SK-MEL-5 (cell line): ENCODE results near the gene PEPD. TPM values are rescaled to one million over a fixed set of nuclear protein-coding genes. Genes with fewer than 3 reads are reported as not detected.

Experiments
- DNase-seq: peaks from one replicate; pipeline ENCODE4 v3.0.0-alpha.2; 2016; ENCODE audit warnings: low read depth, low spot score
- in situ Hi-C: cut with HindIII; loops from 2 replicates; pipeline ENCODE4 v1.10.0; 2016; ENCODE audit warnings: low sequenced_read_pairs, high pct_unique_total_duplicates, low pct_unique_long_range_greater_than_20kb
- total RNA-seq: library from RNA; depleted of rRNA; stranded (reverse); fragments of >200 nt; shearing (Covaris generic); gene quantifications from 2 replicates; pipeline ENCODE4 v1.2.3, GENCODE V29; 2014

PEPD gene
- total RNA-seq, 1 experiment from 2014 or later: 162 TPM

DNA sequence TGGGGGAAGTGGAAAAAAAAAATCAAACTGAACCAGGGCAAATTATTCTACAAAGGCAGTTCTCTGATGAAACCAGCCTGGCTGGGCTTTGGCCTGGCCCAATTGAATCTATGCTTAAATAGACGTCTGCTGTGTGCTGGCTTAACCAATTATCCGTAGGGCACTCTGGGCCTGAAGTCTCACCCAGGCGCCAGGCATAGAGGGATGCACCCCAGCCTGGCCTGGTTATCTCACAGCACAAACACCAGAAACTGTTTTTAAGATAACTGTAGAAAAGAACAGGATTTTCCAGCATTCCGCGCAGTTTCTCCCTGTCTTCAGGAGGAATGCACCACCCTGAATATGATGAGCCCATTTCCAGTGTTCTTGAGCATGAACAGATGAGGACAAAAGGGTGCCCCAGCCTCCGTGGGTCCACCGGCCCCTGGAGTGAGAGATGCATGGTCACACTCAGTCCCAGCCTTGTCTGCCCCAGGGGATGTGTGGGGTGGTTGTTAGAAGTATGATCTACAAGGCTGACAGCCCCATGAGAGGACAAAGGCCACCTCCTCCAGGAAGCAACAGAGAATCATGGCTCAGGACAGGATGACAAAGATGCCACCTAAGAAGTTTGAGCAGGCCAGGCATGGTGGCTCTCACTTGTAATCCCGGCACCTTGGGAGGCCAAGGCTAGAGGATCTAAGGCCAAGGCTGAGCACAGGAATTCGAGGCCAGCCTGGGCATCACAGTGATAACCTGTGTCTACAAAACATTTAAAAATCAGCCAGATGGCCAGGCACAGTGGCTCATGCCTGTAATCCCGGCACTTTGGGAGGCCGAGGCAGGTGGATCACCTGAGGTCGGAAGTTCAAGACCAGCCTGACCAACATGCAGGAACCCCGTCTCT is 50.2 kb downstream of the PEPD start:
- in situ Hi-C loops: no loop called here
- DNase-seq: no peak

- no peak for DNase-seq
- in situ Hi-C loops: no loop called here
Observed at GRCh38 chr19:33470686-33471085, 50.9 kb downstream of the PEPD start.

DNA sequence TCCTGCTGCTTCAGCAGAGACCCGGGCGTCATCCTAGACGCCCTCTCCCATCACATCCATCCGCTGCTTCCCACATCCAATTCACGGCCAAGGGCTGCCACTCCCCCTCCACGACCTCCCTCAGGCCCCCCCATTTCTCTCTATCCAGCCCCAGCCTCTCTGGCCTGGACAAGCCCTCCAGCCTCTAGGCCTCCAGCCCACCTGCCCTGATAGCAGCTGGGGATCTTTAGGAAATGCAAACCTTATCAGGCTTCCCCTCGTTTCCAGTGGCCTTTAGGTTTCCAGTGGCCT is 51.6 kb downstream of the PEPD start:
- in situ Hi-C loops: no loop called here
- DNase-seq: no peak

GRCh38 chr19:33469171-33470039 is 52.2 kb downstream of the PEPD start:
- DNase-seq: no peak
- in situ Hi-C loops: no loop called here

DNA sequence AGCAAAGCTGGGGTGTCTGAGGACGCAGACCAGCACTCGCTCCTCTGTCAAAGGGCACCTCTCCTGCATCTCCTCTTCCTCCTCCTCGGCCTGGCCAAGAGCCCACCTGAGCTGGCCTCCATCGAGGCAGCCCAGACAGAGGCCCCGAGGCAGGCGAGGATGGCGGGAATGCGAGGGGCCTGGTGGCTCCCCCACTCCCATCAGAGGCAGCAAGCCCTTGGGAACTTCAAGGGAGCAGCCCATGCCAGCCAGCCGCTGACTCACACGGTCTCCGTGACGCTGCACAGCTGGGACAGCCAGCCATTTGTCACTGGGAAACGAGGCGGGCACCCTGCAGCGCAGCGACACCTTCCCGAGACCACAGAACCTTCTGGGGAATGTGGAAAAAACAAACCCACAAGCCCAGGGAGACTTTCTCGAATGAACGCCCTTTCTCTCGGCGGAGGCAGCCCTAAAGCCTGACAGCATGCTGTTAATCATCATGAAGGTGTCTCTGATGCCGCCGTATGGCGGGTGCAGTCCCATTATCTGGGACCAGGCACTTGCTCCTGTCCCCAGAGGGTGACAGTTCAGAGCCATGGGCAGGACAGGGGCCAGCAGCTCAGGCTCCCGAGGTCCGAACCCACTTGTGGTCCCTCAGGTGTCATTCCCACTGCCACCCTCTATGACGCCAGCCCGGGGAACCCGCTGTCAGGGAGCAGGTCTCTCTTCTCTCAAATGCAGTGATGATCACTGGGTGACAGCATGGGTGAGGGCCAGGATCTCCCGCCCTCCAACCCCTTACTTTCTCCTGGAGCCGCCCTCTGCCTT is 53.0 kb downstream of the PEPD start:
- DNase-seq: no peak

GRCh38 chr19:33467851-33468250 is 53.7 kb downstream of the PEPD start:
- in situ Hi-C loops: no loop called here
- DNase-seq: no peak

More for the DNA sequence above, 53.0 kb downstream of the PEPD start:
- in situ Hi-C loops: no loop called here

DNA sequence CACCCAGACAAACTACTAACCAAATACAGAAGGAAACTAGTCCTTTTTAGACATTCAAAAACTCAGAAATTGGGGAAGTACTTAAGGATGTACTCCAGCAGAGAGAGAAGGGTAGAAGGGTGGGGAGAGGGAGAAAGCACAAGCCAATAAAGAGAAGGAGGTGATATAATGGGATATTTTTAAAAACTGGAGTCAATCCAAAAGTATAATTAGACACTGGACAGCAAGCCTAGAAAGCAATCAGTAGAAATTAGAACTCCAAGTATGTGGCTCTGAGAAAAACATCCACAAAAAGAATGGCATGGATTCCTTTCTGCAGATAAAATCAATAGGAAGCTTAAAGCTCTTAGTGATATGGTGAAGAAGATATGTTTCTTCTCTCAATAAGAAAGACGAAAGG is 55.8 kb downstream of the PEPD start:
- in situ Hi-C loops: no loop called here
- DNase-seq: no peak

- in situ Hi-C loops: no loop called here
- no peak for DNase-seq
Observed at GRCh38 chr19:33465371-33465770, 56.2 kb downstream of the PEPD start.

- in situ Hi-C loops: no loop called here
- DNase-seq: no peak
Observed at GRCh38 chr19:33464733-33465115, 56.9 kb downstream of the PEPD start.

GRCh38 chr19:33464010-33464732 is 57.4 kb downstream of the PEPD start:
- no peak for DNase-seq
- in situ Hi-C loops: no loop called here

- in situ Hi-C loops: no loop called here
- DNase-seq: peak; percentile 99
Observed at GRCh38 chr19:33463199-33463598, 58.4 kb downstream of the PEPD start.

GRCh38 chr19:33462112-33462791 is 59.3 kb downstream of the PEPD start:
- in situ Hi-C loops: no loop called here
- peak; percentile 16 for DNase-seq

DNA sequence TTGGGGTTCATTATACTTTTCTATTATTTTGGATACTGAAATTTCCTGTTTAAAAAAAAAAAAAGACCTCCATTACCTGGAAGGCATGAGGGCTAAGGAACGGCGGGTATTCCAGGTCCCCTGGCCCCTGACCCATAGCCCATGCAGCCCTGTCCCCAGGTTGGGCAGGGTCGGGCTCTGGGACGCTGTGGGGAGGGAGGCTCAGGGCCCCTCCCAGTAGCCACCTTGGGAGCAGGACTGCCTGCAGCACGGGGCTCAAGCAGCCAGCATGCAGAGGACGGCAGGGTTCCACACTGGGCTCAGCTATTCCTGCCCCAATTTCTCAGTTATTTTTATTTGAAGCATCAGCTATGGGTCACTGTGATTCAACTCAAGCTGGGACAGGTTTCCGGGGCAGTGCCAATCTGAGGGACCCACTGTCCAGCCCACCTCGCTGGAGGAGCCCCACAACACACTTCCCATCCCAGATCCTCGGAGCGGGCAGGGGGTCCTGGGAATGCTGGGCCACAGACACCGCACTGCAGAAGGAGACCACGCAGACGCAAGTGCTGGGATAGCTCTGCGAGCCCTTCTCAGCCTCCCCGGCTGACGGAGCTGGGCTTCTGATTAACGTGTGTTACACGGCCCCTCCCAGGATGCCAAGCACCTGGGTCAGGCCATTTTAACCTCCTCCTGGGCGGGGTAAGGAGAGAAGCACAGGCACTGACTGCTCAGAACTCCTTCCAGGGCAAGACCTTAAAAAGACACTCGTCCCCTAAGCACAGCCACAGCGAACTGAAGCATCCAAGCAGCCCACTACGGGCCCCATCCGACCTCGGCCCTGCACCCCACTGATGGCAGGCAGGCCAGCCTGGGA is 60.1 kb downstream of the PEPD start:
- in situ Hi-C loops: no loop called here
- DNase-seq: no peak

DNA sequence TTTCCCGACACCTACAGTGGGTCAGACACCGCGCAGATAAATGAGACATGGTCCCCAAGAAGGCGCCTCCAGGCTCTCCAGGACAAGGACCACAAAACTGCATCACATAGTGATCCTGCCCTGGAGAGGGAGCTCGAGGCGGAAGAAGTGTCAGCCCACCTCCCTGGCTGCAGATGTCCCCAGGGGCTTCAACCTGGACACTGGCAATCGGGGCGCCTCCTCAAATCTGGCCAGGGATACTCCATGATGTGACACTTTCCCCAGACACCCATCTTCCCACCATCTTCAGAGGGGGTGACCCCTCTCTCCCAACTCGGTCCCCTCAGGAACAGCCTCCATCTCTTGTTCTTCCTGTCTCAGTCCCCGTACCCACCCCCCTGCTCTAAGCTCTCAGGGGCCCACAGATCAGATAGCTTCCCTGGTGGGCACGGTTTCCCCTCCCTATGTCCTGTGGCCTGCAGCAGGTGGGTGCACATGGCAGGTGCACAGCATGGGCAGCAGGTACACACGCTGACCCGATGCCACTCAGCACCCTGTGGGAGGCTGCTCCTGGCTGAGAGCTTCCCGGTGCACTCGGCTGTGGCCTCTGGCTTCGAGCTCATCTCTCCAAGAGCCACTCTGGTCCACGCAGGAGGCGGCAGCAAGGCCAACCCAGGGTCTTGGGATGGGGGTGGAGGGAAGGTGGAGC is 61.2 kb downstream of the PEPD start:
- DNase-seq: no peak
- in situ Hi-C loops: no loop called here

GRCh38 chr19:33459222-33460090 is 62.1 kb downstream of the PEPD start:
- in situ Hi-C loops: no loop called here
- no peak for DNase-seq
